B cell (primary cell): ENCODE data around the gene OR2AK2. TPM values are rescaled to one million over a fixed set of nuclear protein-coding genes. Genes with fewer than 3 reads are reported as not detected.

ENCODE experiments used
- ATAC-seq: fragments of 200-7000 bp; cut with Tn5 transposase; one replicate; pipeline ENCODE4 v1.10.0; 2021; ENCODE audit warnings: low read depth, mild to moderate bottlenecking, moderate number of reproducible peaks, moderate library complexity
- CTCF ChIA-PET: fragments of 350-600 bp; sonication (Branson Sonifier 250); formaldehyde crosslinking; loops from one replicate; lab custom pipeline; 2021; ENCODE audit warnings: antibody characterized with exemption, inconsistent platforms; lab: Charles Lee
- POLR2A ChIA-PET: fragments of 350-600 bp; sonication (Branson Sonifier 250); formaldehyde crosslinking; loops from one replicate; lab custom pipeline; 2021; ENCODE audit warnings: antibody characterized with exemption; lab: Charles Lee
- DNase-seq: peaks from one replicate; pipeline ENCODE4 v3.0.0; 2013
- H2AFZ ChIP-seq: 2 replicates; pipeline ENCODE4 v1.6.1; 2012; ENCODE audit warnings: mild to moderate bottlenecking, low read depth, low read length; ENCODE audit not compliant: insufficient read depth, poor library complexity, severe bottlenecking
- H3K27ac ChIP-seq, 2 donors: 1 replicate in 1 of 2; 2 replicates in 1 of 2; pipeline ENCODE4 v1.5.1; 2012 to 2013; ENCODE audit warnings: low read length in 2 of 2, mild to moderate bottlenecking in 2 of 2, moderate library complexity in 1 of 2
- H3K27me3 ChIP-seq, 4 experiments: fragments of 200-600 bp in 1 of 4; sonication (generic) in 1 of 4; replicated peaks in 1 of 4; 1 replicate in 2 of 4; 2 replicates in 2 of 4; pipeline versions ENCODE4 v1.6.1 to v1.7.0; 2013 to 2016; ENCODE audit warnings: low read length in 3 of 4, mild to moderate bottlenecking in 2 of 4, mixed read lengths in 1 of 4, moderate library complexity in 1 of 4; ENCODE audit not compliant: insufficient read depth in 4 of 4, control insufficient read depth in 3 of 4; ENCODE audit errors: control extremely low read depth in 1 of 4
- H3K36me3 ChIP-seq, 2 experiments: replicated peaks in 1 of 2; 1 replicate in 1 of 2; 2 replicates in 1 of 2; pipeline versions ENCODE4 v1.6.1 to v1.7.1; 2013; ENCODE audit warnings: low read length in 1 of 2; ENCODE audit not compliant: insufficient read depth in 2 of 2, control insufficient read depth in 1 of 2; ENCODE audit errors: control extremely low read depth in 1 of 2, extremely low read depth in 1 of 2
- H3K4me1 ChIP-seq, 2 donors: fragments of 200-600 bp in 1 of 2; sonication (generic) in 1 of 2; 1 replicate in 1 of 2; 2 replicates in 1 of 2; pipeline versions ENCODE4 v1.5.1 to v1.6.1; 2013 to 2017; ENCODE audit warnings: low read length in 2 of 2; ENCODE audit not compliant: control insufficient read depth in 2 of 2, insufficient read depth in 2 of 2
- H3K4me2 ChIP-seq: replicated peaks from 2 replicates; pipeline ENCODE3; 2012; ENCODE audit warnings: mild to moderate bottlenecking, low read depth, low read length; ENCODE audit not compliant: poor library complexity, severe bottlenecking
- H3K4me3 ChIP-seq, 5 experiments: fragments of 200-600 bp in 1 of 5; sonication (generic) in 1 of 5; 1 replicate in 3 of 5; 2 replicates in 2 of 5; pipeline versions ENCODE4 v1.5.1 to v1.7.0; 2011 to 2016; ENCODE audit warnings: low read length in 4 of 5, mild to moderate bottlenecking in 4 of 5, low read depth in 2 of 5, control low read depth in 1 of 5, moderate library complexity in 1 of 5; ENCODE audit not compliant: insufficient read depth in 1 of 5; ENCODE audit errors: control extremely low read depth in 1 of 5, extremely low read depth in 1 of 5
- H3K79me2 ChIP-seq: fragments of 200-600 bp; sonication (generic); one replicate; pipeline ENCODE4 v1.6.0; 2016; ENCODE audit warnings: low read length; ENCODE audit not compliant: control insufficient read depth, insufficient read depth
- H3K9ac ChIP-seq: fragments of 200-600 bp; sonication (generic); 2 replicates; pipeline ENCODE4 v1.6.1; 2017; ENCODE audit warnings: mild to moderate bottlenecking, low read length, moderate library complexity
- H3K9me3 ChIP-seq, 3 donors: one replicate each; pipeline versions ENCODE4 v1.6.1 to v1.7.1; 2013; ENCODE audit warnings: low read length in 2 of 3; ENCODE audit not compliant: control insufficient read depth in 2 of 3, insufficient read depth in 1 of 3; ENCODE audit errors: control extremely low read depth in 1 of 3
- H4K20me1 ChIP-seq: 2 replicates; pipeline ENCODE4 v1.6.0; 2012; ENCODE audit warnings: mild to moderate bottlenecking, low read length; ENCODE audit not compliant: insufficient read depth, control insufficient read depth, poor library complexity, severe bottlenecking
- H3K27ac Mint-ChIP-seq: one replicate; pipeline ENCODE4 v1.8.0; 2021; ENCODE audit warnings: mixed read lengths
- H3K27me3 Mint-ChIP-seq: one replicate; pipeline ENCODE4 v1.8.0; 2021; ENCODE audit warnings: mixed read lengths
- H3K4me1 Mint-ChIP-seq: one replicate; pipeline ENCODE4 v1.8.0; 2021; ENCODE audit warnings: mixed read lengths
- H3K4me3 Mint-ChIP-seq: one replicate; pipeline ENCODE4 v1.8.0; 2021; ENCODE audit warnings: mixed read lengths
- H3K9me3 Mint-ChIP-seq: one replicate; pipeline ENCODE4 v1.8.0; 2022; ENCODE audit warnings: mixed read lengths; ENCODE audit not compliant: insufficient read depth
- CTCF ChIP-seq: fragments of 200-600 bp; IDR thresholded peaks from one replicate; pipeline ENCODE4 v1.8.0; 2022; ENCODE audit warnings: antibody characterized with exemption, mild to moderate bottlenecking
- EZH2 ChIP-seq: IDR thresholded peaks from 2 replicates; pipeline ENCODE4 v1.6.1; 2012; ENCODE audit warnings: borderline replicate concordance, low read depth, mild to moderate bottlenecking, moderate library complexity, low read length; ENCODE audit not compliant: insufficient read depth, poor library complexity, severe bottlenecking
- WGBS: methylation state at CpG from one replicate; pipeline ENCODE4 v1.1.5; 2013; ENCODE audit warnings: missing lambda C conversion rate; ENCODE audit not compliant: insufficient coverage; 5-methylcytosine and 5-hydroxymethylcytosine counted together
- intact Hi-C: fragments of 100-400 bp; cut with micrococcal nuclease; formaldehyde crosslinking; loops from one replicate; pipeline ENCODE4 v1.10.0; 2022
- polyA plus RNA-seq: library from polyadenylated mRNA; depleted of rRNA; stranded (reverse); fragments of >200 nt; gene quantifications from 2 replicates; pipeline ENCODE4 v1.2.3, GENCODE V29; 2012
- total RNA-seq, 2 donors: library from RNA; stranded (reverse); fragments of 120-200 nt in 1 of 2; gene quantifications; 1 replicate in 1 of 2; 2 replicates in 1 of 2; pipeline versions ENCODE4 v1.2.3 to v1.2.4, GENCODE V29; 2013 to 2022

OR2AK2 gene
- total and polyA plus RNA-seq, 2 donors (not counting 1 experiment from before 2014, with no cell fraction given): 0.39 to 0.60 TPM

- Histone ChIP-seq H3K27ac (no peak overlapping the region), H3K9ac (no peak overlapping the region), H3K9me3 (no peaks in the 10 kb centered on the region), H3K4me3 (no peak overlapping the region), H2AFZ (no peak overlapping the region), H3K4me2 (no peak overlapping the region), H4K20me1 (no peaks in the 10 kb centered on the region), H3K27me3 (no peaks in the 10 kb centered on the region), H3K36me3 (no peaks in the 10 kb centered on the region), H3K4me1 (no peaks in the 10 kb centered on the region), H3K79me2 (no peaks in the 10 kb centered on the region)
- TF ChIP-seq CTCF: no peak
- TF ChIP-seq EZH2: no peak
- no peak overlapping the region for H3K4me3 Mint-ChIP-seq
- H3K27ac Mint-ChIP-seq: no peak overlapping the region
- POLR2A ChIA-PET: no interaction called here
- DNase-seq (no peak), ATAC-seq (no peak)
- H3K27me3 Mint-ChIP-seq: no peaks in the 10 kb centered on the region
- peaks cover 2% of the 10 kb centered on the region for H3K9me3 Mint-ChIP-seq
- intact Hi-C loops: no loop called here
- no peaks in the 10 kb centered on the region for H3K4me1 Mint-ChIP-seq
- CTCF ChIA-PET: no interaction called here
- WGBS: no CpG with 5 or more reads among the region's 2 CpGs
Measured at GRCh38 chr1:247992986-247993385, 28.0 kb downstream of the OR2AK2 start.

GRCh38 chr1:247998811-247999210 is 33.8 kb downstream of the OR2AK2 start:
- Mint-ChIP-seq H3K27me3 (no peaks in the 10 kb centered on the region), H3K4me3 (no peak overlapping the region), H3K9me3 (no peaks in the 10 kb centered on the region), H3K4me1 (no peaks in the 10 kb centered on the region), H3K27ac (no peak overlapping the region)
- no peak for ATAC-seq
- ChIA-PET POLR2A (no interaction called here), CTCF (no interaction called here)
- Histone ChIP-seq H3K27ac (no peak overlapping the region), H3K9ac (no peak overlapping the region), H3K36me3 (no peaks in the 10 kb centered on the region), H2AFZ (no peak overlapping the region), H4K20me1 (no peaks in the 10 kb centered on the region), H3K4me1 (no peaks in the 10 kb centered on the region), H3K79me2 (no peaks in the 10 kb centered on the region), H3K9me3 (no peaks in the 10 kb centered on the region), H3K4me3 (no peak overlapping the region), H3K4me2 (no peak overlapping the region), H3K27me3 (no peaks in the 10 kb centered on the region)
- TF ChIP-seq EZH2: no peak
- no peak for TF ChIP-seq CTCF
- intact Hi-C loops: no loop called here
- no CpG with 5 or more reads among the region's 2 CpGs for WGBS
- DNase-seq: no peak
